Type B pancreatic cell (in vitro differentiated cells): ENCODE measurements around the gene RAPGEF1. TPM values are rescaled to one million over a fixed set of nuclear protein-coding genes. Genes with fewer than 3 reads are reported as not detected.

ENCODE experiments used
- DNase-seq: peaks from one replicate; pipeline ENCODE4 v3.0.0; 2021; ENCODE audit warnings: mixed read lengths; ENCODE audit not compliant: unreplicated experiment; ENCODE audit errors: extremely low spot score
- H3K27ac Mint-ChIP-seq: 2 replicates; pipeline ENCODE4 v1.8.0; 2021; ENCODE audit warnings: mild to moderate bottlenecking, mixed read lengths
- H3K27me3 Mint-ChIP-seq: 2 replicates; pipeline ENCODE4 v1.8.0; 2021; ENCODE audit warnings: mixed read lengths
- H3K36me3 Mint-ChIP-seq: 2 replicates; pipeline ENCODE4 v1.8.0; 2021; ENCODE audit warnings: mixed read lengths
- H3K4me1 Mint-ChIP-seq: one replicate; pipeline ENCODE4 v1.8.0; 2021; ENCODE audit warnings: mixed read lengths; ENCODE audit not compliant: unreplicated experiment
- H3K4me3 Mint-ChIP-seq: 2 replicates; pipeline ENCODE4 v1.8.0; 2021; ENCODE audit warnings: mild to moderate bottlenecking, mixed read lengths
- H3K9me3 Mint-ChIP-seq: 2 replicates; pipeline ENCODE4 v1.8.0; 2021; ENCODE audit warnings: mixed read lengths
- total RNA-seq: library from RNA; stranded (reverse); gene quantifications from 2 replicates; pipeline ENCODE4 v1.2.1, GENCODE V29; 2021; ENCODE audit warnings: low replicate concordance
- TF ChIP-seq, protein P1 (sequence below): fragments of 200-600 bp; sonication (generic); conservative IDR thresholded peaks from 2 replicates; pipeline ENCODE4 v1.5.0; 2021; ENCODE audit warnings: antibody characterized with exemption, mild to moderate bottlenecking

The RAPGEF1 gene
- total RNA-seq, 1 donor from 2014 or later = 45.9 TPM

DNA sequence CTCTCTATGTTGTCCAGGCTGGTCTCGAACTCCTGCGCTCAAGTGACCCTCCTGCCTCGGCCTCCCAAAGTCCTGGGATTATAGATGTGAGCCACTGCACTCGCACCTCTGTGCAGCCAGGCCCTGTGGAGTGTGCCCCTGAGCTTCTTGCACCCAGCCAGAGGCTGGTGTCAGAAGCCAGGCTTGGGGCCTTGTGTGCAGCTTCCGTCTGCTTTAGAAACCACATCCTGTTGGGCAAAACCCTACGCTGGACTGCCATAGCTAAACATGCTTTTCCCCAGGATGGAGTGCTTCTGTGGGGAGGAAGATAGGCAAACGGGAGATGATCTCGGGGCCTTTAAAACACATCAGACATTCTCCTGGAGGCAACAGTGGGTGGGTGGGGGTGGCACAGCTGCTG lies 154.5 kb downstream of the RAPGEF1 start:
- no peaks in the 10 kb centered on the region for H3K4me1 Mint-ChIP-seq
- no peak overlapping the region for H3K27ac Mint-ChIP-seq
- H3K9me3 Mint-ChIP-seq = no peaks in the 10 kb centered on the region
- DNase-seq = no peak
- no peaks in the 10 kb centered on the region for H3K27me3 Mint-ChIP-seq
- H3K4me3 Mint-ChIP-seq = no peak overlapping the region
- TF ChIP-seq, protein P1, sequence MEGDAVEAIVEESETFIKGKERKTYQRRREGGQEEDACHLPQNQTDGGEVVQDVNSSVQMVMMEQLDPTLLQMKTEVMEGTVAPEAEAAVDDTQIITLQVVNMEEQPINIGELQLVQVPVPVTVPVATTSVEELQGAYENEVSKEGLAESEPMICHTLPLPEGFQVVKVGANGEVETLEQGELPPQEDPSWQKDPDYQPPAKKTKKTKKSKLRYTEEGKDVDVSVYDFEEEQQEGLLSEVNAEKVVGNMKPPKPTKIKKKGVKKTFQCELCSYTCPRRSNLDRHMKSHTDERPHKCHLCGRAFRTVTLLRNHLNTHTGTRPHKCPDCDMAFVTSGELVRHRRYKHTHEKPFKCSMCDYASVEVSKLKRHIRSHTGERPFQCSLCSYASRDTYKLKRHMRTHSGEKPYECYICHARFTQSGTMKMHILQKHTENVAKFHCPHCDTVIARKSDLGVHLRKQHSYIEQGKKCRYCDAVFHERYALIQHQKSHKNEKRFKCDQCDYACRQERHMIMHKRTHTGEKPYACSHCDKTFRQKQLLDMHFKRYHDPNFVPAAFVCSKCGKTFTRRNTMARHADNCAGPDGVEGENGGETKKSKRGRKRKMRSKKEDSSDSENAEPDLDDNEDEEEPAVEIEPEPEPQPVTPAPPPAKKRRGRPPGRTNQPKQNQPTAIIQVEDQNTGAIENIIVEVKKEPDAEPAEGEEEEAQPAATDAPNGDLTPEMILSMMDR = no peak
- peaks cover 12% of the 10 kb centered on the region for H3K36me3 Mint-ChIP-seq

GRCh38 chr9:131584858-131585257 lies 155.0 kb downstream of the RAPGEF1 start:
- TF ChIP-seq, protein P1 = no peak
- H3K4me3 Mint-ChIP-seq = no peak overlapping the region
- DNase-seq = no peak
- no peak overlapping the region for H3K27ac Mint-ChIP-seq
- no peaks in the 10 kb centered on the region for H3K4me1 Mint-ChIP-seq
- H3K27me3 Mint-ChIP-seq = no peaks in the 10 kb centered on the region
- no peaks in the 10 kb centered on the region for H3K9me3 Mint-ChIP-seq
- peaks cover 12% of the 10 kb centered on the region for H3K36me3 Mint-ChIP-seq

DNA sequence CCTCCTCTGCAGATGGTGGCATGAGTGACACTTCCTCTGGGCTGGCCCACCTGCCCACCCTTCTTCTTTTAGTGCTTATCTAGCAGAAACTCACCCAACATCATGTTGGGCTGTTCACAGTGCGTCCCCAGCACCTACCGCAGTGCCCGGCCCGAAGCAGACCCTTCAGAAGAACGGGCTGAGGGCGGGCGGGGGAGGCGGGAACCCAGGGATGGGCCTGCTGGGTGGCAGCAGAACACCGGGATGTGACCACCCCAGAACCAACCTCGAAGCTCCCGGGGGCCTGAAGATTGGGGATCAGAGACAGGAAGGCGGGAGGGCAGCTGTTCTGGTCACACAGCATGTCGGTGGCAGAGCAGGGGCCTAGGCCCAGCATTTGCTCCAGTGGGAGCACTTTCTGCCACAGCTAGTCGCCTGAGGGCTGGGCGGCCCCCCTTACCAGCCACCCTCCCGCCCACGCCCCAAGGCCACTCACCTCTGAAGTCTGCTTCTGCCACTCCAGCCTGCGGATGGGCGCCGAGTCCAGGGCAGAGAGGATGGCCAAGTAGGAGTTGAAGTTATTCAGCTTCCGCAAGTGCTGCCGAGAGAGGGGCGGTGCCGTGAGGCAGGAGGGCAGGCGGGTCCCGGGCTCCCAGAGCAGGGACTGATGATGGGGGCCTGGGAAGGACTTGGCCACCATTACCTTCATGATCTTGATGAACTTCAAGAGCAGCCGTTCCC lies 155.9 kb downstream of the RAPGEF1 start:
- TF ChIP-seq, protein P1 = no peak

GRCh38 chr9:131583337-131583645 lies 156.6 kb downstream of the RAPGEF1 start:
- Mint-ChIP-seq H3K27ac (no peak overlapping the region), H3K27me3 (no peaks in the 10 kb centered on the region), H3K4me1 (no peaks in the 10 kb centered on the region), H3K9me3 (no peaks in the 10 kb centered on the region), H3K4me3 (no peak overlapping the region), H3K36me3 (peaks cover 17% of the 10 kb centered on the region)
- TF ChIP-seq, protein P1 = no peak
- DNase-seq = no peak

More for the DNA sequence above, 155.9 kb downstream of the RAPGEF1 start:
- Mint-ChIP-seq H3K27me3 (no peaks in the 10 kb centered on the region), H3K9me3 (no peaks in the 10 kb centered on the region), H3K36me3 (peaks cover 17% of the 10 kb centered on the region), H3K27ac (no peak overlapping the region), H3K4me3 (no peak overlapping the region), H3K4me1 (no peaks in the 10 kb centered on the region)
- DNase-seq = no peak

- TF ChIP-seq, protein P1 = no peak
- H3K4me1 Mint-ChIP-seq = peaks cover 5% of the 10 kb centered on the region
- peaks cover 17% of the 10 kb centered on the region for H3K36me3 Mint-ChIP-seq
- H3K27ac Mint-ChIP-seq = no peak overlapping the region
- no peaks in the 10 kb centered on the region for H3K27me3 Mint-ChIP-seq
- H3K9me3 Mint-ChIP-seq = no peaks in the 10 kb centered on the region
- no peak overlapping the region for H3K4me3 Mint-ChIP-seq
- DNase-seq = no peak
Observed at GRCh38 chr9:131582466-131583336, 157.2 kb downstream of the RAPGEF1 start.
